Activated T-helper 1 cell treated with anti-CD3 and anti-CD28 coated beads, Interleukin-12 subunit alpha, Interleukin-12 subunit beta, Interleukin-2, Interleukin-4 antibody, amounts not matched to agents 30 ng/mL and 10 ng/mL and 1 ng/mL, durations not matched to agents 14 hours and 24 hours and 36 hours (primary cell): Measurements from ENCODE around the gene VPS4B. TPM values are rescaled to one million over a fixed set of nuclear protein-coding genes. Genes with fewer than 3 reads are reported as not detected.

Experiments used
- DNase-seq: peaks from one replicate; pipeline ENCODE4 v3.0.0; 2021; ENCODE audit warnings: low spot score
- H3K27ac Mint-ChIP-seq: one replicate; pipeline ENCODE4 v1.8.0; 2021; ENCODE audit warnings: mild to moderate bottlenecking, mixed read lengths
- H3K27me3 Mint-ChIP-seq: one replicate; pipeline ENCODE4 v1.8.0; 2022; ENCODE audit warnings: mild to moderate bottlenecking, moderate library complexity, mixed read lengths; ENCODE audit not compliant: insufficient read depth
- H3K36me3 Mint-ChIP-seq: one replicate; pipeline ENCODE4 v1.8.0; 2021; ENCODE audit warnings: low read depth, mixed read lengths
- H3K4me1 Mint-ChIP-seq: one replicate; pipeline ENCODE4 v1.8.0; 2021; ENCODE audit warnings: low read depth, mixed read lengths
- H3K4me3 Mint-ChIP-seq: one replicate; pipeline ENCODE4 v1.8.0; 2021; ENCODE audit warnings: mild to moderate bottlenecking, moderate library complexity, mixed read lengths
- H3K9me3 Mint-ChIP-seq: one replicate; pipeline ENCODE4 v1.8.0; 2021; ENCODE audit warnings: mixed read lengths
- intact Hi-C: fragments of 100-400 bp; cut with micrococcal nuclease; formaldehyde crosslinking; loops from one replicate; pipeline ENCODE4 v1.15.1; 2024
- total RNA-seq: library from RNA; stranded (reverse); gene quantifications from 2 replicates; pipeline ENCODE4 v1.2.3, GENCODE V29; 2022

Gene VPS4B
- total RNA-seq, 1 donor from 2014 or later = 58.6 TPM

DNA sequence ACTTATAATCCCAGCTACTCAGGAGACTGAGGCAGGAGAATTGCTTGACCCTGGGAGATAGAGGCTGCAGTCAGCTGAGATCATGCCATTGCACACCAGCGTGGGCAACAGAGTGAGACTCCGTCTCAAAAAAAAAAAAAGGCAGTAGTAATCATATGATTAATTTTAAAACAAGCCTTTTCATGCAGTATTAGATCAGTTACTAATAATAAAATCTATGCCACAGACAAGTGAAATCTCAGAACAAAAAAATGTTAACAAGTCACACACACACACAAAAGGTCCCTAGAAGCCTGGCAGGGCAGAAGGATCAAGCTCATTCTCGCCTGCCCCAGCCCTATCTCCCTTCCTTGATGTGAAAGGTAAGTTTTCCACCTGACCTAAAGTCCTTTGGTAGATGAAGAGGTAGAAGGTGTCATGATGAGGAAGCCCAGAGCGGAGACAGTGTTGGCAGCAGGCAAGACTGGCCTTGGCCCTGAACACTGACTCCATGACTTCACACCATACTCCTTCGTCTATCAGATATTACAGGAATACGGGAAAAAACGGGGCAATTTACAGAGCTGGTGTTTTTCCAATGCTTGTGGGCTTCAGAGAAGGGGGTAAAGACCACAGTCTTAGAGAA is 65.9 kb downstream of the VPS4B start:
- DNase-seq = no peak
- intact Hi-C loops = no loop called here
- no peak overlapping the region for H3K27ac Mint-ChIP-seq
- no peaks in the 10 kb centered on the region for H3K27me3 Mint-ChIP-seq
- no peaks in the 10 kb centered on the region for H3K4me1 Mint-ChIP-seq
- no peak overlapping the region for H3K4me3 Mint-ChIP-seq
- no peaks in the 10 kb centered on the region for H3K9me3 Mint-ChIP-seq
- peaks cover 36% of the 10 kb centered on the region for H3K36me3 Mint-ChIP-seq

DNA sequence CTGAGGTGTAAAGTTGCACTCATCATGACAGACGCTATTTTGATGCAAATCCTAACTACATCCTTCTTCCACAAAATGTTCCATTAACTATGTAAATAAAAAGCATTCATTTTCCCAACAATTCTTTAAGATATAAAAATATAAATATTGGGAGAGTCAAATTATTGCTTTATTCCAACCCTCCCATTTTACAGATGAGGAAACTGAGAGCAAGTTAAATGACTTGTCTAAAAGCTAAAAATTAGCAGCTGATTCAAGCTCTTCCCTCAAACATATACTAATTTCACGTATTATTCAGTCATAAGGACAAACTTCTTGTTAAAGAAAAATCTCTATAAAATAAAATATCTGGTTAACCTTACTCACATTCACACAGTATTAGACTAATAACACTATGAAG is 72.0 kb downstream of the VPS4B start:
- intact Hi-C loops = no loop called here
- no peaks in the 10 kb centered on the region for H3K27me3 Mint-ChIP-seq
- peaks cover 51% of the 10 kb centered on the region for H3K36me3 Mint-ChIP-seq

DNA sequence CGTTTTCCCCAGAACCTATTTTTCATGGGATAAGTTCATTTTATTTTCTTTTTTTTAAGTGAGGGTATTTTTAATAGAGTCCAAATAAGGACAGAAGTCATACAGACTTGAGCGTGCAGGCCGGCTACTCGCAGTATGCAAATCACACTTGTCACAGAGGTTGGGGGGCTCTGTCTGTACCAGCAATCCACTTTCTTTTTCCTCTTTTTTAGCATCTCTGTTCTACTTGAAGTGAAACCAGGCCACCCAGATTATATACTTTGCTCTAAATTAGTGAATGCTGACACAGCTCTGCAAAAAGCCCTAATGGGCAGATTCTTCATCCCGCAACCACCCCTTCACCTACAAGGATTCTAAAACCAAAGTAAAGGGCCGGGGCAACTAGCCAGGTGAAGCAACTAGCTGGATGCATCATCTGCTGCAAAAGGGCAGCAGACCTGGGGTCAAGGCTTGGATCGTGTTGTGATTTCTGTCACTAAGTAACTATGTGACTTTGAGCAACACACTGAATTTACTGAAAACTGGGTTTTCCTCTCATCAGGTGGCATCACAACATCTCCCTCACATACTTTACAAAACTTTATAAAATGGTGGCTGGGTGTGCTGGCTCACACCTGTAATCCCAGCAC is 73.7 kb downstream of the VPS4B start:
- no peaks in the 10 kb centered on the region for H3K9me3 Mint-ChIP-seq
- intact Hi-C loops = no loop called here
- H3K27me3 Mint-ChIP-seq = no peaks in the 10 kb centered on the region
- no peak overlapping the region for H3K4me3 Mint-ChIP-seq
- no peak overlapping the region for H3K27ac Mint-ChIP-seq
- peaks cover 50% of the 10 kb centered on the region for H3K36me3 Mint-ChIP-seq
- no peak for DNase-seq
- H3K4me1 Mint-ChIP-seq = no peaks in the 10 kb centered on the region

More for the DNA sequence above, 72.0 kb downstream of the VPS4B start:
- DNase-seq = no peak
- H3K4me3 Mint-ChIP-seq = no peak overlapping the region
- H3K9me3 Mint-ChIP-seq = no peaks in the 10 kb centered on the region
- H3K27ac Mint-ChIP-seq = no peak overlapping the region
- no peaks in the 10 kb centered on the region for H3K4me1 Mint-ChIP-seq

DNA sequence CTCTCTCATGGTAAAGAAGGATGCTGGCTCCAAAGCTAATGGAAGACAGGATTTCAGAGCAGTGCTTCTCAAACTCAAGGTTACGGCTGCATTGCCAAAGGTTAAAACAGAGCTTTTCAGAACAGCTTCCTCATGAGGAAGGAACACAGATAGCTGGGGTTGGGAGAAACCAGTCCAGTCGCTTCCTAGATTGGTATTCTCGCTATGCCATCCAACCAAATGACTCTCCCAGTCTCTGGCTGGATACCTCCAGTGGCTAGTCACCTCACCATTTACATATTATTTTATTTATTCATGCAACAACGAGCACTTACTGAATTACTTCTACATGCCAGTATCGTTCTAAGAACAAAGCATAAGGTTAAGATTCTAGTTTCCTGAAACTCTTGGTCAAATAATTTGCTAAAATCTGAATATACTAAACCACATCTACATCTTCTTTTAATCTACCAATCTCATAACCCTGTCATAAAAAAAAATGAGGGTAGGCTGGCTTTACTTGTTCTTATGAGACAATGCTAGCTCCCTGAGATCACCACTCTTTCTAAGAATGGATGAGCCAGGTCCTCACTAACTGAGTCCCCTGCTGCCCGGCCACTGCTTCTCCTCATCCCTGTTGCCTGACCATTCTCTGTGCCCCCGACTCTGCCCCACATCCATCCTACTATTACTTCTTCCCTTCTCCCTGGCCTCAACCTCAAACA is 75.6 kb downstream of the VPS4B start:
- H3K27me3 Mint-ChIP-seq = no peaks in the 10 kb centered on the region
- no peak overlapping the region for H3K27ac Mint-ChIP-seq
- peaks cover 52% of the 10 kb centered on the region for H3K36me3 Mint-ChIP-seq
- intact Hi-C loops = no loop called here
- no peaks in the 10 kb centered on the region for H3K4me1 Mint-ChIP-seq
- no peak for DNase-seq
- no peak overlapping the region for H3K4me3 Mint-ChIP-seq
- H3K9me3 Mint-ChIP-seq = no peaks in the 10 kb centered on the region

DNA sequence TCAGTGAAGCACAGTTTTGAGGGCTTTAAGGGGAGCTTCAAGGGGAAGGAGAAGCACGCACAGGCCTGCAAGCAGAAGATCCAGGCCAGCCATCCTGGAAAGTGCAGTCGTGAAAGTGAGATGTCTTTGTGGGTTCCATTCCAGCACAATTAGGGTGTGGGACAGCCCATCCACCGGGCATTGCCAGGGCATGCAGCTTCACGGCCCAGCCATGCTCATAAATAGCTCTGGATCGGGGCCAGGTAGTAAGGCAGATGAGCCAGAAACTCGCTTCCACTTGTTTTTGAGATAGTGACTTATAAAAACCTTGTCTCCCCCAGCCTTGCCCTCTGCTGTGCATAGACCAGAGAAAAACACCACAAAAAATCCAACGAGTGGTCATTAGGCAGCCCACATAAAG is 76.2 kb downstream of the VPS4B start:
- Mint-ChIP-seq H3K27ac (no peak overlapping the region), H3K27me3 (no peaks in the 10 kb centered on the region), H3K4me3 (no peak overlapping the region), H3K9me3 (no peaks in the 10 kb centered on the region), H3K4me1 (peaks cover under 1% of the 10 kb centered on the region), H3K36me3 (peaks cover 53% of the 10 kb centered on the region)
- no peak for DNase-seq
- intact Hi-C loops = no loop called here

- no peak overlapping the region for H3K27ac Mint-ChIP-seq
- peaks cover 9% of the 10 kb centered on the region for H3K4me1 Mint-ChIP-seq
- no peak for DNase-seq
- peaks cover 52% of the 10 kb centered on the region for H3K36me3 Mint-ChIP-seq
- no peaks in the 10 kb centered on the region for H3K27me3 Mint-ChIP-seq
- intact Hi-C loops = no loop called here
- H3K9me3 Mint-ChIP-seq = no peaks in the 10 kb centered on the region
- H3K4me3 Mint-ChIP-seq = no peak overlapping the region
These were observed 77.4 kb downstream of the VPS4B start for GRCh38 chr18:63344918-63345317.

DNA sequence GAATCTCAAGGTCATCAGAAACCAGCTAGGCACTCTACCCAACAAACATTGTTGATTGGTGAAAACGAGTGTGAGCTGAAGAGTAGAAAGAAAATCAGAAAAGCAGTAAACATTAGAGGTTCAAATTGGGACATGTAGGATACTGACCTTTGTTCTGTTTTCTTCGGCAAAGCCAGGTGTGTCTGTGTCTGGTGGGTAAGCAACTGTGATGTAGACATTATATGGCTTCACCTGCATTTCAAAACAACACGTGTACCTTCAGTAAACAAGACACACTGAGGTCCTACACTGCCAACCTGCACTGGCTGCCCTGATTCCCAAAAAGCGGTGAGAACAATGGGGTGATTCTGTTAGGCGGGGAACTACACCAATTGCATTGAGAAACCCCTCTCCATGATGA is 78.0 kb downstream of the VPS4B start:
- DNase-seq = no peak
- Mint-ChIP-seq H3K36me3 (peaks cover 49% of the 10 kb centered on the region), H3K27ac (no peak overlapping the region)

DNA sequence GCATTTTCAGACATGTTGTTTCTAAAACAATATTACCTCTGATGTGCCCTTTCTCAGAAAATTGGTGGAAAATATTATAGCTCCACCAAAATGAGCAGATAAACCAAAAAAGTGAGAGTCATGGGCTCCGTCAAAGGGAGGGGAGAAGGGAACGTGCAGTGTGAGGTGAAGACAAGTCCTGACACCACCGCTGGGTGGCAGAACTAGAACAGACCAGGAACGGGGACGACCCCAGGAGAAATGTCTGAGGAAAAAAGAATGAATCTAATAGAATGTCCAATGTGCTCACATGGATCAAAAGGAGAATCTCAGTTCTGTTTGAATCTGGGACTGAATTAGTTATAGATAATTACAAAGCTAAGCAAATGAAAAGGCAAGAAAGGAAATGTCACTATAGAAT is 80.1 kb downstream of the VPS4B start:
- peaks cover 12% of the 10 kb centered on the region for H3K4me1 Mint-ChIP-seq
- no peak for DNase-seq
- peaks cover 47% of the 10 kb centered on the region for H3K36me3 Mint-ChIP-seq
- H3K27me3 Mint-ChIP-seq = no peaks in the 10 kb centered on the region
- no peaks in the 10 kb centered on the region for H3K9me3 Mint-ChIP-seq
- intact Hi-C loops = loop anchor here (1.0 kb wide), 1 partner anchor 97 kb away; no protein-coding TSS in a partner anchor
- no peak overlapping the region for H3K27ac Mint-ChIP-seq
- no peak overlapping the region for H3K4me3 Mint-ChIP-seq

More for the DNA sequence above, 78.0 kb downstream of the VPS4B start:
- Mint-ChIP-seq H3K4me3 (no peak overlapping the region), H3K27me3 (no peaks in the 10 kb centered on the region), H3K9me3 (no peaks in the 10 kb centered on the region), H3K4me1 (peaks cover 12% of the 10 kb centered on the region)
- intact Hi-C loops = no loop called here

DNA sequence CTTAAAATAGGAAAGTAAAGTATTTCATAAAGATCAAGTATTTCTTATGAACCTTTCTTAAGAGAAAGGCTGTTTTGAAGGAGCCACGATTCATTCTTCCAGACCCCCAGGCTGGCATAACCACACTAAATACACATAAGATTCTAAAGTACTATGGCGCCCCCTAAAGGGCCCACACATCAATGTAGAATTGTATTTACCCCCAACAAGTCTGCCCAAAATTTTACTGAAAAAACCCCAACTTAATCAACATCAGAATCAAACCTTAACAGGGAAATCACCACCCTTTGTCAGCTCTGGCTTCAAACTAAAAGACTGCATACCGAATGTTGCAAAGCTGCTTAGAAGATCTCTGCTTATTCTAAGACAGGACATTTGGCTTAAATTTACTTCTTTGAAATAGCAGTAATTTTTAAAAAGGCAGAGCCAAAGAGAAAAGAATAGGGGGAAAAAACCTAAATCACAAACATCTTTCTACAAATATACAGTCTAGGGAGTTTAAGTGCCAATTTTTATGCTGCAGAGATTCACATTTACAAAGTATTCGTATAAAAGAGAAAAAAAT is 82.3 kb downstream of the VPS4B start:
- Mint-ChIP-seq H3K27ac (no peak overlapping the region), H3K27me3 (no peaks in the 10 kb centered on the region), H3K9me3 (no peaks in the 10 kb centered on the region), H3K4me3 (no peak overlapping the region), H3K4me1 (peaks cover 19% of the 10 kb centered on the region), H3K36me3 (peaks cover 48% of the 10 kb centered on the region)
- intact Hi-C loops = loop anchor here (1.0 kb wide), 1 partner anchor 324 kb away; no protein-coding TSS in a partner anchor
- peak; percentile 19 for DNase-seq

Other genes with a start within 250 kb of the VPS4B start
- gene BCL2, start 102.7 kb downstream of the VPS4B start, total RNA-seq = 95.9 and 97.1 TPM in 2 replicates
- gene KDSR, start 55.3 kb downstream of the VPS4B start, total RNA-seq = 72.2 and 83.5 TPM in 2 replicates
- gene SERPINB5, start 54.5 kb upstream of the VPS4B start, total RNA-seq = not detected in 2 replicates
- gene SERPINB12, start 119.9 kb upstream of the VPS4B start, total RNA-seq = not detected in 2 replicates
- gene SERPINB13, start 164.9 kb upstream of the VPS4B start, total RNA-seq = not detected in 2 replicates
- gene SERPINB4, start 221.8 kb upstream of the VPS4B start, total RNA-seq = not detected in 2 replicates
- gene SERPINB3, start 239.4 kb upstream of the VPS4B start, total RNA-seq = not detected in 2 replicates